Cerebellar cortex (tissue), 1 donor: ENCODE measurements around the gene ZHX3.
"Not testable (repeated sequence)": the region's sequence is repeated elsewhere in the genome, so short reads cannot be mapped to it uniquely, and the experiment has no call there.

Experiments used
- DNase-seq: peaks from one replicate; pipeline ENCODE4 v3.0.0-alpha.2; 2015; ENCODE audit warnings: low spot score

ZHX3 gene

GRCh38 chr20:41134362-41135186, 183.0 kb downstream of the ZHX3 start:
- DNase-seq = no peak

GRCh38 chr20:41133709-41134361, 183.7 kb downstream of the ZHX3 start:
- DNase-seq = no peak

- DNase-seq = not testable (repeated sequence)
These were observed 185.1 kb downstream of the ZHX3 start for GRCh38 chr20:41132388-41132775.

GRCh38 chr20:41131594-41132387, 185.7 kb downstream of the ZHX3 start:
- DNase-seq = no peak
